Epidermal melanocyte (primary cell): ENCODE results near the gene DPEP1.
"Not testable (repeated sequence)": the region's sequence is repeated elsewhere in the genome, so short reads cannot be mapped to it uniquely, and the experiment has no call there.

Experiments
- DNase-seq: peaks from one replicate; pipeline ENCODE4 v3.0.0; 2011; ENCODE audit warnings: low spot score; ENCODE audit not compliant: insufficient read length

DPEP1 gene

GRCh38 chr16:89645122-89645521, 31.7 kb downstream of the DPEP1 start:
- no peak for DNase-seq

- no peak for DNase-seq
Measured at GRCh38 chr16:89646270-89646669, 32.8 kb downstream of the DPEP1 start.

GRCh38 chr16:89646906-89647305, 33.5 kb downstream of the DPEP1 start:
- no peak for DNase-seq

GRCh38 chr16:89651584-89651983, 38.1 kb downstream of the DPEP1 start:
- no peak for DNase-seq

GRCh38 chr16:89653656-89654295, 40.3 kb downstream of the DPEP1 start:
- no peak for DNase-seq

GRCh38 chr16:89655062-89655643, 41.7 kb downstream of the DPEP1 start:
- no peak for DNase-seq

GRCh38 chr16:89656435-89657121, 43.1 kb downstream of the DPEP1 start:
- DNase-seq = no peak

- DNase-seq = peak; percentile 94
Measured at GRCh38 chr16:89657442-89658220, 44.2 kb downstream of the DPEP1 start, which contains the start of the genes CHMP1A and SPATA33. Gene CHMP1A, minus strand, starts transcription at chr16:89657708. Its CDS starts 120 bp downstream, at chr16:89657588. Gene SPATA33, plus strand, starts transcription at chr16:89657836. Its CDS starts 76 bp downstream, at chr16:89657912.

GRCh38 chr16:89658221-89658879, 44.9 kb downstream of the DPEP1 start:
- DNase-seq = no peak

GRCh38 chr16:89660146-89660545, 46.7 kb downstream of the DPEP1 start:
- DNase-seq = no peak

GRCh38 chr16:89661215-89661614, 47.8 kb downstream of the DPEP1 start:
- no peak for DNase-seq

GRCh38 chr16:89664238-89664637, 50.8 kb downstream of the DPEP1 start:
- DNase-seq = not testable (repeated sequence)

GRCh38 chr16:89667000-89667399, 53.6 kb downstream of the DPEP1 start:
- not testable (repeated sequence) for DNase-seq

- no peak for DNase-seq
Measured at GRCh38 chr16:89667633-89668032, 54.2 kb downstream of the DPEP1 start.

- DNase-seq = no peak
Measured at GRCh38 chr16:89668790-89669158, 55.3 kb downstream of the DPEP1 start.

GRCh38 chr16:89669755-89670154, 56.3 kb downstream of the DPEP1 start:
- DNase-seq = no peak

- DNase-seq = no peak
Measured at GRCh38 chr16:89670496-89671431, 57.3 kb downstream of the DPEP1 start.

GRCh38 chr16:89671565-89671964, 58.1 kb downstream of the DPEP1 start:
- DNase-seq = not testable (repeated sequence)

GRCh38 chr16:89672177-89672941, 58.9 kb downstream of the DPEP1 start:
- no peak for DNase-seq
